T-helper 9 cell (primary cell): Measurements from ENCODE around the gene COTL1.

Experiments
- DNase-seq: peaks from one replicate; pipeline ENCODE4 v3.0.0-alpha.2; 2020
- total RNA-seq, 2 donors: gene quantifications; one replicate each; lab custom pipeline; 2026; lab: John Stamatoyannopoulos, UW

COTL1 gene, protein sequence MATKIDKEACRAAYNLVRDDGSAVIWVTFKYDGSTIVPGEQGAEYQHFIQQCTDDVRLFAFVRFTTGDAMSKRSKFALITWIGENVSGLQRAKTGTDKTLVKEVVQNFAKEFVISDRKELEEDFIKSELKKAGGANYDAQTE
- total RNA-seq, result 195 to 205 reads per million in 2 donors

DNA sequence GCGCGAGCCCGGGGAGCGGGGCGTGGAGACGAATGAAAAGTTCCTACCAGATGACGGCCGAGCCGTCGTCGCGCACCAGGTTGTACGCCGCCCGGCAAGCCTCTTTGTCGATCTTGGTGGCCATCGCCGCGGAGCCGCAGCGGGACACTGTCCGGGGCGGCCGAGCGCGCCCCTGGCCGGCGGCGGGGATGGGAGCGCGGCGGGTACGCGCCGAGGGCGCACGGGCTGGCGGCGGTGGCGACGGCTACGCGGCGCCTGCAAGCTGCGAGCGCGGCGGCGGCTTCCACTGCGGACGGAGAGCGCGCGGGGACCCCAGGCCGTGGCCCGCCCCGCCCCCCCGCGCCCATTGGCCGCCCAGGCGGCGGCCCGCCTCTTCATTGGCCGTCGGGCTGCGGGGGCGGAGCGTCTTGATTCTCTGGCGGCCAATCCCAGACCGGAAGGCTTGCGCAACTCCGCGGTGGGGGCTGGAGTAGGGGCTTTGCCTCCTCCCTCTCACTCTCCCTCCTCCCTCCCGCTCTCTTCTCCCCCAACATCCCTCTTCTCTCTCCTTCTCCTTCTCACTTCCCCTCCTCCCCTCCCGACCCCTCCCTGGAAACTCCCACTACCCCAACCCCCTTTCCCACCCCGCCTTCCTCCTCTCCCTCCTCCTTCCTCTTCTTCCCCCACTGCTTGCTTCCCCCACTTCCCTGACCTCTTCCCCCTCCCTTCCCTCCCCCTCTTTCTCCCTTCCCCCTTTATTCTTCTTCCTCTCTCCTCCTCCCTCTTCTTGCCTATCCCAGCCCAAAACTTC, at the start of gene COTL1:
Gene COTL1, minus strand, starts transcription at position 288 of the 790 bp plus-strand sequence. Its CDS starts 164 bp downstream, at position 124.
- DNase-seq, result peak; percentile 89

DNA sequence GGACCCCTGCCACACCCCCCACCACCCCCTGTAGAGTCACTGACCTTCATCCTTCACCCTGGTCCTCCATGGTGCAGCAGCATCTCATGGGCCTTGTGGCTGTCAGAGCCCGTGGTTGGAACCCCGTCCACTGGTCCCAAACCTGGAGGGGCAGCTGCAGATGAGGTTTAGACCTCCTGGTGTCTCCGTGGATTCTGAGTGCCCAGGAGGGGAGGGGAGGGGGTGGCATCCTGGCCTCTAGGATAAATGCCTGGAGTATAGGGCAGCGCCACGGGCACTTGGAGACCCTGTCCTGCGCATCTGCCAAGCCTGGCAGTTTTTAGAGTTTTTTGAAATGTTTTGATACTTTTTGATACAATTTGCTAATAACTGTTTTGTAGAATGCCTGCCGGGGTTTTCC, 48.0 kb upstream of the COTL1 start:
- no peak for DNase-seq

DNA sequence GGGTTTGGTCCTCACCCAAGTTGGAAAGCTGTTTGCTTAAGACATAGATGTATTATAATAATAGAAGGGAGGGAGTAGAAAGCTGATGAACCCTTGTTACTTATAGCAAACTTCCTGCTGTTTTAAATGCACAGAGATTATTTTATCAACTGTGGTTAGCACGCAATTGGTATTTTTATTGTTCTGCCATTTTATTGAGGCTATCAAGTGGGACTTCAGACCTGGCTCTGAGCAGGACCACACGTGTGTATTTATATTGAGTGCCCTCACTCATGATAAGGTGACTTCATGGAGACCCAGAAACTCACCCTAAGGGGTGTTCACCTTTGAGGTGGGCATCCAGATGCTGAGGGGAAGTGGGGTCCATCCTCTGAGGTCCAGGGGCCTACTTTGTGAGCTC, 47.5 kb upstream of the COTL1 start:
- no peak for DNase-seq

DNA sequence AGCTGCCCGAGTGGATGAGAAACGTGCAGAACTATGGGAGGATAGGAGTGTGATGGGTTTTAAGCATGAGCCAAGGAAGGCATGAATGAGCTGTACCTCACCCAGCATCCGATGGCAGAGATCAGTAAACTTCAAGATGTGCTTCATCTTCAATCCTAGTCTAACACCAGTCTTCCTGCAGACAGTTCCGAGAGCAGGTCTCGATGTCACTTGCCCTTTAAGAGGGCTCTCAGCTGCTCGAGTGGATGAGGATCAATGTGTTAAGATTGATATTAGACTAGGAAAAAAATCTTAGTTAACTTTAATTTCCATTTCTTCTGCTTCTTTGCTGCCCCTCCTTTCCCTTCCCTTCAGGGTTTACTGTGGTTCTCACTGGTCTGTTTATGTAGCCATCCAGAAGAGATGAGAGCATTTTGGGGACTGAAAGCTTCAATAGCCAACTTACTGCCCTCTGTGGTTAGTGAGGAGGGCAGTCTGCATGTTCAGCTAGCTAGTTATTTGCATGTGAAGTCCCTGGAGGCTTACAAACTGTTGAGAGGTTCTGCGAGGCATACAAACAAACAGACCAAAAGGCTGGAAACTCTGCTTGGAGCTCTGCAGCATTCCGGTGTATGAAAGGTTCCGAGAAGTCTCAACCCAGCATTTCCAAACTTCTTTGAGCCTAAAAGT, 45.7 kb upstream of the COTL1 start:
- no peak for DNase-seq

DNA sequence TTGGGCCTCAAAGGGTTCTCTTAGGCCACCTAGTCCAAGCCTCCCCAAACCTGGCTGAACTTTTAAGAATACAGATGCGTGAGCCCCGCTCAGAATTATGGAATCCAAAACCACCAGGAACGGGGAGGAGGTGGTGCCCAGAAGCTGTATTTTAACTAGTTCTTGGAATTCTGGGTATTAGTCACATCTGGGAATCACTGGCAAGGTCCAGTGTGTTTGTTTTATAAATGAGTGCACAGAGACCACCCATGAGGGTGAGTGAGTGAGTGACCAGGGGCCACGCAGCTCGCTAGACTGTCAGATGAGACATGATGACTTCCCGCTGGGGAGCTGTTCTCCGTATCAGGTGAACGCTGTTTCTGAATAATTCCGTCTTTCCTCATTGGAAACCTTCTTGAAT, 44.6 kb upstream of the COTL1 start:
- no peak for DNase-seq

DNA sequence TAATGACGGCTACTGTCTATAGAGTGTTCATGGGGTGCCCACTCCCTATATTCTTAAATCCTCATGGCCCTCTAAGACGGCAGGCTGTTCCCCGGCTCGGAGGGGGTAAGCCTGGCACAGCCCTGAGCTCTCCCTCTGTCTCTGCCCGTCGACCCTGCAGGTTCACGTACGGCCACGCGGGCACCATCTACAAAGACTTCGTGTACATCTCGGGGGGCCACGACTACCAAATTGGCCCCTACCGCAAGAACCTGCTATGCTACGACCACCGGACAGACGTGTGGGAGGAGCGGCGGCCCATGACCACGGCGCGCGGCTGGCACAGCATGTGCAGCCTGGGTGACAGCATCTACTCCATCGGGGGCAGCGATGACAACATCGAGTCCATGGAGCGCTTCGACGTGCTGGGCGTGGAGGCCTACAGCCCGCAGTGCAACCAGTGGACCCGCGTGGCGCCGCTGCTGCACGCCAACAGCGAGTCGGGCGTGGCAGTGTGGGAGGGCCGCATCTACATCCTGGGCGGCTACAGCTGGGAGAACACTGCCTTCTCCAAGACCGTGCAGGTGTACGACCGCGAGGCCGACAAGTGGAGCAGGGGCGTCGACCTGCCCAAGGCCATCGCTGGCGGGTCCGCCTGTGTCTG, 43.7 kb upstream of the COTL1 start:
- no peak for DNase-seq

DNA sequence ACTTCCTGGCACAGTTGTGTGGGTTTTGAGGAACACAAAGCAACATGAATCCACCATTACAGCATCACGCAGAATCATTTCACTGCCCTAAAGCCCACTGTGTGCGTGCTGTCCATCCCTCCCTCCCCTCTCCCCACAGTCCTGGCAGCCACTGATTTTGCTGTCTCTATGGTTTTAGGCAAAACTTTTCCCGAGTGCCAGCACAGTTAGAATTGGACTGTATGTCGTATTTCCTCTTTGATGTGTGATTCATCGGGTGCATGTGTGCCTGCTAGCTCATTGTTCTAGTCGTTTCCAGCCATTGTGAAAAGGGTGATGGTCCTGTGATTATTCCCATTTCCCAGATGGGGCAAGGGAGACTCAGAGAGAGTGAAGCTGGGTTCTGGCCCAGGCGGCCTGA, 43.1 kb upstream of the COTL1 start:
- no peak for DNase-seq

DNA sequence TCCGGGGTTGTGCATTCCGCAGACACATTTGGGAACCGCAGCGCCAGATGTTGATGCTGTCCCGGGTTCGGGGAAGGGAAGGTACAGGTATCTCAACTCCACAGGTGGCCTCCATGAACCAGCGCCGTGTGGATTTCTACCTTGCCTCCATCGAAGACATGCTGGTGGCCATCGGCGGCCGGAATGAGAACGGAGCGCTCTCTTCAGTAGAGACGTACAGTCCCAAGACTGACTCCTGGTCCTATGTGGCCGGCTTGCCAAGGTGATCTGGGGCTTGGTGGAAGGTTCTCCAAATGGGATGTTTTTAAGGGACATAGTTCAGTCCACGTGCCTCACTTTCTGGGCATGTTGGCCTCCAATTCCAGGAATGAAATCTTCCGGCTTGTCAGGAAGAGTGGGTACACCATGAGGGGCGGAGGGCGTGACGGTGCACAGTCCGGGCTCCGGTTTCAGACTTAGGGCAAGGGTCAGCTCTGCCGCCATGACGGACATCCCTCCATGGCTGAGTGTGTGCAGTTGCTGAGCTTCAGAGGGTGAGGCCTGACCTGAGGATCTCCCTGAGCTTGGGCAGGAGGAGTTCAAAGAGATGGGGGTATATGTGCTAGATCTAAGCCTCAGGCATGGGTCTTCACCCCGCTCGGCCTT, 41.9 kb upstream of the COTL1 start:
- no peak for DNase-seq

DNA sequence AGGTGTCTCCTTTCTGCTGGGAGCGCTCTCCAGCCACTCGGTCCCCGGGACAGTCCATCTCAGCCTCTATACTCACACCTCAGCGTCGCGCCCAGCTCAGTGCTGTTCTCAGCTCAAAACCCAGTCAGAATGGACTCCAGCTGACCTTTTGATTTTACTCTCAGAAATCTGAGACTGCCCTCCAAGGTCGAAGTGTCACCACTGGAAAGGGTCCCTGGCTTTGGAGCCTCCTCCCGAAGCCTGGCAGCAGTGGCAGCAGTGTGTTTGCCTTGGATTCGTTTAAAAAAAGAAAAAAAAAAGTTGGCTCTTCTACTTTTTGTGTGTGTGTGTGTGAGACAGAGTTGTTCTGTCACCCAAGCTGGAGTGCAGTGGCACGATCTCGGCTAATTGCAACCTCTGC, 40.8 kb upstream of the COTL1 start:
- DNase-seq, result no peak

DNA sequence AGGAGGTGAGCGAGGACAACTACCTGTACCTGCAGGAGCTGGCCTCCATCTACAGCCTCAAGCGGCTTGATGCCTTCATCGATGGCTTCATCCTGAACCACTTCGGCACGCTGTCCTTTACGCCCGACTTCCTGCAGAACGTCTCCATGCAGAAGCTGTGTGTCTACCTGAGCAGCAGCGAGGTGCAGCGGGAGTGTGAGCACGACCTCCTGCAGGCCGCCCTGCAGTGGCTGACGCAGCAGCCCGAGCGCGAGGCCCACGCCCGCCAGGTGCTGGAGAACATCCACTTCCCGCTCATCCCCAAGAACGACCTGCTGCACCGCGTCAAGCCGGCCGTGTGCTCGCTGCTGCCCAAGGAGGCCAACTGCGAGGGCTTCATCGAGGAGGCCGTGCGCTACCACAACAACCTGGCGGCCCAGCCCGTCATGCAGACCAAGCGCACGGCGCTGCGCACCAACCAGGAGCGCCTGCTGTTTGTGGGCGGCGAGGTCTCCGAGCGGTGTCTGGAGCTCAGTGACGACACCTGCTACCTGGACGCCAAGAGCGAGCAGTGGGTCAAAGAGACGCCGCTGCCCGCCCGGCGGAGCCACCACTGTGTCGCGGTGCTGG, 39.5 kb upstream of the COTL1 start:
- no peak for DNase-seq

DNA sequence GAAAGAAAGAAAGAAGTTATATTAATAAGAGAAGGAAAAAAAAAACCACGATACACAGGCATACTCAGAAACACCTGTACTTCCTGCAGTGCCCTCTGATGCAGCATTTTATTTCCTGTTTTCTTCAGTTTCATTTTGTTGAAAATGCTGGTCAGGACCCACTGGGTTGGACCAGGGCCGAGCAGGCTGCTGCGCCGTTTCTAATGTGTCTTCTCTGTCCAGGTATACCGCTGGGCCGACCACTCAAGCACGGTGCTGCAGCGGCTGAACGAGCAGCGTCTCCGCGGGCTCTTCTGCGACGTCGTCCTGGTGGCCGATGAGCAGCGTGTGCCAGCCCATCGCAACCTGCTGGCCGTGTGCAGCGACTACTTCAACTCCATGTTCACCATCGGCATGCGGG, 38.8 kb upstream of the COTL1 start:
- no peak for DNase-seq

DNA sequence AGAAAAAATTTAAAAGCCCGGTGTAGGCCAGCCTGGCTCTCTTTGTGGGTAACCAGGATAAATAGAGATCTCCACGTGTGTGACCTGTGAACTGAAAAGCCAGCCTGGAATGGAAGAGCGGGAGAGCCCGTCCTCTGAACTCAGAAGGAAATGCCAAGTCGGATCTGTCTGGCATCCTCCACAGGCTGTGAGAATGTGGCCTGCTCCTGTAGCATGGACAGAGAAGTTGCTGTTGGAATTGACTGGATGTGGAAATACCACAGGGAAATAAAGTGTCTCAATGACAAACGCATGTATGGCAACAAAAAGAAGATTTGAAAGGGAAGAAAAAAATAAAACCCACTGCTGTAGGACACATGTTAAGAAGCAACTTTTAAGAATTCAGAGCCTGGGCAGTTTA, 37.1 kb upstream of the COTL1 start:
- DNase-seq, result no peak

DNA sequence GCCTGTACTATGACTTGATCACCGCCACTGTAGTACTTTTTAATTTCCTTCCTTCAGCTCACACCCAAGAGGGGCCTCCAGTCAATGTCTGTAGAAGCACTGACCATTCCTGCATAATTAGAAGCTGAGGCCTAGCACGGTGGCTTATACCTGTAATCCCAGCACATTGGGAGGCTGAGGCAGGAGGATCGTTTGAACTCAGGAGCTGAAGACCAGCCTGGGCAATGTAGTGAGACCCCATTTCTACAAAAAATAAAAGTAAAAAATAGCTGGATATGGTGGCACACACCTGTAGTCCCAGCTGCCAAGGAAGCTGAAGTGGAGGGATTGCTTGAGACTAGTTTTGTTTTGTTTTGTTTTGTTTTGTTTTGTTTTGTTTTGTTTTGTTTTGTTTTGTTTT, 36.4 kb upstream of the COTL1 start:
- DNase-seq, result no peak

DNA sequence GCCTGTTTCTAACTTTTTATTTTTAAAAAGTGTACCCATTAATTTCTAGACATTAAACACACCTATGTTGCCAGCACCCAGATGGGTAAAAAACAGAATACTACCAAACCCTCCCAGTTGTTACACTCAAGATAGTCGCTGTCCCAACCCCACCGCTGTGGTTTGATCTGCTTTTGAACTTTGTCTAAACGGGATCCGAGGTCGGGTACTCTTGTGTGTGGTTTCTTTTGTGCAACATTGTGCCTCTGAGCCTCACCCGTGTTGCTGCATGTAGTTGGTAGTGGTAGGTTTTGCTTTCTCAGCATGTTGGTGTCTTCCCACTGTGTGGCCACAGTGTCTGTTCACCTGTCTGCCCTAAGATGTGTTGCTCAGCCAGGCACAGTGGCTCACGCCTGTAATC, 34.7 kb upstream of the COTL1 start:
- DNase-seq, result peak; percentile 12

DNA sequence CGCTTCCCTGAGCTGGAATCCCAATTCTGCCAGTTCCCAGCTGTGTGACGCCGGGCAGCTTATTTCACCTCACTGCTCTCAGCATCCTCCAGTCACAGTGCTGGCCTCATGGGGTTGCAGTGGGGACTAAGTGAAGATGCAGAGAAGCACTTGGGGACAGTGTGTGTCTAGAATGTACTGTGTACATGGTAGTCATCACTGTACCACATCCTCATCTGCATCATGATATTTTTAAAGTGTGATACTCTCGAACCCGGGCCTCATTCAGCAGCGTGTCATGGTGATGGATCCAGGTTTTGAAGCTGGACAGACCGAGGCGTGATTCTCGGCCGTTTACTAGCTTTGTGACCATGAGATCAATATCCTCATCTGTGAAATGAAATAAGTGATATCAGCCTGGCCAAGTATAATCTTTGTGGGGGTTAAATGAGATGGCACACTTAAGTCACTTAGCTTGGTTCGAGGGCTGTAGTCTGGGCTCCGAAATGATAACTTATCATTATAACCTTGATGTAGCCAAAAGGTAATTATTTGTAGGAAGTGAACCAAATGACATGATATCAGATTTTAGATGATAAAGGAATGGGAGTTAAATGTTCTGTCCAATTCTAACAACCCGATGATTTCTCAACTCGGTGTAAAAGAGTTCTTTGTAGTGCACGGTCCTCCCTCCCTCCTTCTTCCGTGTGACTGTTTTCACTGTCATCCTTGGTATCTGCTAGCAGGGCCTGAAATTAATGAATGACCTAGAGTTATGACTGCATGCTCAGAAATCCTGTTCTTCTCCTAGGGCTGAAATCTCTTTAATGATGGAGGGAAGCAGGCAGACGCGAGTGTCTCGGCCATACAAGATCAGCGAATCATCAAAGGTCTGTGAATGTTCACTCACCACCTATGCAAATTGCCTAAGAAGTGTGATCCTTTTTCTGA, 32.4 kb upstream of the COTL1 start:
- DNase-seq, result no peak

DNA sequence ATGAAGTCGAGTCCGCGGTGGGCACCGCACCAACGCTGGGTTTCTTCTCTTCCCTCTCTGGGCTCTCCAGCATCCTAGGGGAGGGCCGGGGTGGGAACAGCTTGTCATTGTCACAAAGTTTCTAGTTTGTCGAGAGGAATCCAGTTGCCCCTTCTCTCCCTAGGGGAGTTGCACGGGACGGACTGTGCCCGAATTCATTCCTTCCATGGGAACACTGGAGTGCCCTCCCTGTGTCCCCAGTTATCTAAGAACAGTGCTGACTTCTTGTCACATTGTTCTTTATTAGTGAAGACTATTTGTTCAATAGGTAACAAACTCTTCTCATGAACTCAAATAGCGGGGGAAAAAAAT, 31.6 kb upstream of the COTL1 start:
- no peak for DNase-seq

DNA sequence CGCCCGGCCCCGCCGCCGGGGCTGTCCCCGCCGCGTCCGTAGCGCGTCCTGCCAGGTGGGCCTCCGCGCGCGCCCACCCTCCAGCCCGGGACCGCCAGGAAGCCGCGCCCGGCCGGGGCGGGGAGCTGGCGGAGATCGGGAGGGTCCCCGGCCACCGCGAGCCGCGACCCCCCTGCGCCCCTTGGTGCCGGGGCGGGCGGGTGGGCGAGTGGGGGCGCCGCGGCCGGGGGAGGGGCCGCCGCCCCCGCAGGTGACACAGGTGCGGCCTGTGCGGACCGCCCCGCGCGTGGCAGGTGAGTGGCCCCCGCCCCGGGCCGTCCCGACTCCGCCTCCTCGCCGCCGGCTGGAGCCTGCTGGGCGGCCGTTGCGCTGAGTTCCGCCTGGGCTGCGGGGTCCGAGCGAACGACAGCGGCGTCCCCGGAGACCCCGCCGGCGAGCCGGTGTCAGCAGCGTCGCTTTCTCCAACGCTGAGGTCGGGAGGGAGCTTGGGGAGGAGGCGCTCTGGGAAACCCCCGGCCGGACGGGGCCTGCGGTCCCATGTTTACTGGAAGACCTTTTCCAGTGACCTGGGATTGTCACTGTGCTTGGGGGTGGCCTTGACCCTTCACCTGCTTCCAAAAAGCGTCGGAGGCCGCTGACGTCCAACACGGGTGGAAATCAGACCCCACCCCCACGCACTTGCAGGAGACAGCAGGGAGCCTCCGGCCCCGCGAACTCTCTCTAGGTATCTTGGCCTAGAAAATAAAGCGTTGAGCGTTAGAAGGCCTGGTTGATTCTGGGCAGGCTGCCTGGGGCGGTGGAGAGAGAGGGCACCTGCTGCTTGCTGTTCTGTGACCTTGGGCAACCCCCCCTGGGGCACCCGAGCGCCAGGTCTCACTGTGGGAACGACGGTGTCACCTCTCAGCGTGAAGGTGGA, 31.0 kb upstream of the COTL1 start:
- DNase-seq, result peak; percentile 36

DNA sequence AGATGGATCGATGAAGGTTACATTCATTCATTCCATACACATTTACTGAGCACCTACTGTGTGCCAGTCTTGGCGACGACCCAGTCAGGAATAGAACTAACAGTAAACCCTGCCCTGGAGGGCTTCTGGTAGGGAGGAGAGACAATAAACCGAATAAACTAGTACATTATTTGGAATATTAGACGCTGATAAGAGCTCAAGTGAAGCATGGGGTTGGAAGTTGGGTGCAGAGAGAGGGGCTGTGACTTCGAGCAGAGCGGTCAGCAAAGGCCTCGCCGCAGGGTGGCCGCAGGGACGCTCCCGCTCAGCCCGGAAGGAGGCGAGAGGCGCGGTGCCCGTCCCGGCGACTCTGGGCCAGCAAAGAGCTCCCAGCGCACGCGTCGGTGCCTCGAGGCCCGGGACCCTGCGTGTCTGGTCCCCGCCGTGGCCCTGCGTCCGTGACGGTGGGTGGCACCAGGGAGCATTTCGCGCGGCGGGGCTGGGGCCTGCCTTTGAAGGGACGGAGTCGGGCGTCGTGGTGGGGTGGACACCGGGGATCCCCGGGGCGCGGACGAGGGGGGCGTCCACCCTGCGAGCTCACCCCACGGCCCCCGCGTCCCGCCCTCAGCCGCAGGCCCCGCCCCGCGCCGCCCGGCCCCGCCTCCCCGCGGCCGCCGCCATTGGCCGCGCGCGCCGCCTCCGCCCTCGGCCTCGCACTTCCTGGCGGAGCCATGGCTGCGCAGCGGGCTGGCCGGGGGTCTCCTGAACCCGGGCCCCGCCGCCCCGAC, 30.1 kb upstream of the COTL1 start, which contains the start of gene KLHL36:
Gene KLHL36, plus strand, starts transcription at position 684 of the 767 bp plus-strand sequence. CDS start 2,357 bp downstream, outside the sequence.
- peak; percentile 72 for DNase-seq

DNA sequence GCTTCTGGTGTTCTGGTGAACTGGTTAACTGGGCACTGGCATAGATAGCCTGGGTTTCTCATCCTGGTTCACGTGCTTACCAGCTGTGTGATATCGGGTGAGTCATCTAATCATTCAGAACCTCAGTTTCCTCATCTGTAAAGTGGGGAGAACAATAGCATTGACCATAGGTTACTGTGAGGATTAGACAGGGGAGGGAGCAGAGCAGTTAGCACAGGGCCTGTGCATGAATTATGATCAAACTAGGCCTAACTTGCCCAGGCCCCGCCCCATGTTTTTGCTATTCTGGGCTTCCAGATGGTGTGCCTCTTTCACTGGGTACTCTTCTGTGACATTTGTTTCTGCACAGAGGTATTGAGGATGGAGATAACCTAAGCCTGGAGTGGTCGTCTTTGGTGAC, 25.8 kb upstream of the COTL1 start:
- no peak for DNase-seq
